Lower lobe of right lung (tissue), 2 donors: Measurements from ENCODE around the gene LMAN2. TPM values are rescaled to one million over a fixed set of nuclear protein-coding genes. Genes with fewer than 3 reads are reported as not detected.

Experiments
- ATAC-seq, 2 donors: fragments of 200-7000 bp; cut with Tn5 transposase; one replicate each; pipeline ENCODE4 v1.9.1; 2020 to 2022; ENCODE audit warnings: mild to moderate bottlenecking in 2 of 2, moderate library complexity in 2 of 2
- DNase-seq: peaks from one replicate; pipeline ENCODE4 v3.0.0-alpha.2; 2020
- H3K27ac ChIP-seq: fragments of 200-600 bp; one replicate; pipeline ENCODE4 v1.8.0; 2022
- H3K27me3 ChIP-seq: fragments of 200-600 bp; one replicate; pipeline ENCODE4 v1.8.0; 2022; ENCODE audit warnings: low read depth
- H3K36me3 ChIP-seq: fragments of 200-600 bp; one replicate; pipeline ENCODE4 v1.8.0; 2022; ENCODE audit warnings: mild to moderate bottlenecking
- H3K4me1 ChIP-seq: fragments of 200-600 bp; one replicate; pipeline ENCODE4 v1.8.0; 2022
- H3K4me3 ChIP-seq: fragments of 200-600 bp; one replicate; pipeline ENCODE4 v1.8.0; 2022; ENCODE audit warnings: mild to moderate bottlenecking
- H3K9me3 ChIP-seq: fragments of 200-600 bp; one replicate; pipeline ENCODE4 v1.8.0; 2022
- intact Hi-C: fragments of 100-400 bp; cut with DNase I; formaldehyde crosslinking; loops from one replicate; pipeline ENCODE4 v1.11.0; 2022
- total RNA-seq: library from RNA; stranded (reverse); fragmentation: NEBNext Ultra II Directional; extraction: Animal tissue kit (Norgen Biotek cat#: 25700); gene quantifications from one replicate; pipeline ENCODE4 v1.2.1, GENCODE V29; 2021
- TF ChIP-seq, protein P1 (sequence below): fragments of 200-600 bp; IDR thresholded peaks from one replicate; pipeline ENCODE4 v1.8.0; 2022; ENCODE audit warnings: antibody characterized with exemption, mild to moderate bottlenecking
- donor health status: DM: no; HTN: yes; CAD: no; lungs with severe emphysema.

LMAN2 gene
- total RNA-seq, 1 donor from 2014 or later = 108 TPM

DNA sequence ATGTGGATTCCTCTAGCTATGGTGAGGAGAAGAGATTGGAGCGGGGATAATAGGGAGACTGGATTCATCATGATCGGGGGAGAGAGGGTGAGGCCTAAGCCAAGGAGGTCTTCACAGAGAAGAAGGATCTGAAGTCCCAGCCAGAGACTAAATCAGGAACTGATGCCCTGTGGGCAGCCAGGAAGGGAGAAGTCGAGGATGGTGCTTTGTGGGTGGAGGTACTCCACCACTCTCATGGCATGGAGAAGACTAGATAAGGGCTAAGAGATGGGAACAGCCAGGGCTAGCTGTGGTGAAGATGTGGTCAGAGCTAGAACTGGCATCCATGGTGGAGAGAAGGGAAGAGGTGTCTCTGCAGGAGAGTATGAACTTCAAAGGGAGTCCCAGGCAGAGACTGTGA lies 3.2 kb upstream of the LMAN2 start:
- H3K27ac ChIP-seq = no peak overlapping the region
- intact Hi-C loops = no loop called here
- H3K36me3 ChIP-seq = peaks cover 3% of the 10 kb centered on the region
- no peak for ATAC-seq
- H3K27me3 ChIP-seq = no peaks in the 10 kb centered on the region
- no peaks in the 10 kb centered on the region for H3K9me3 ChIP-seq
- no peak overlapping the region for H3K4me3 ChIP-seq
- TF ChIP-seq, protein P1, sequence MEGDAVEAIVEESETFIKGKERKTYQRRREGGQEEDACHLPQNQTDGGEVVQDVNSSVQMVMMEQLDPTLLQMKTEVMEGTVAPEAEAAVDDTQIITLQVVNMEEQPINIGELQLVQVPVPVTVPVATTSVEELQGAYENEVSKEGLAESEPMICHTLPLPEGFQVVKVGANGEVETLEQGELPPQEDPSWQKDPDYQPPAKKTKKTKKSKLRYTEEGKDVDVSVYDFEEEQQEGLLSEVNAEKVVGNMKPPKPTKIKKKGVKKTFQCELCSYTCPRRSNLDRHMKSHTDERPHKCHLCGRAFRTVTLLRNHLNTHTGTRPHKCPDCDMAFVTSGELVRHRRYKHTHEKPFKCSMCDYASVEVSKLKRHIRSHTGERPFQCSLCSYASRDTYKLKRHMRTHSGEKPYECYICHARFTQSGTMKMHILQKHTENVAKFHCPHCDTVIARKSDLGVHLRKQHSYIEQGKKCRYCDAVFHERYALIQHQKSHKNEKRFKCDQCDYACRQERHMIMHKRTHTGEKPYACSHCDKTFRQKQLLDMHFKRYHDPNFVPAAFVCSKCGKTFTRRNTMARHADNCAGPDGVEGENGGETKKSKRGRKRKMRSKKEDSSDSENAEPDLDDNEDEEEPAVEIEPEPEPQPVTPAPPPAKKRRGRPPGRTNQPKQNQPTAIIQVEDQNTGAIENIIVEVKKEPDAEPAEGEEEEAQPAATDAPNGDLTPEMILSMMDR = no peak
- DNase-seq = no peak
- peaks cover 35% of the 10 kb centered on the region for H3K4me1 ChIP-seq

DNA sequence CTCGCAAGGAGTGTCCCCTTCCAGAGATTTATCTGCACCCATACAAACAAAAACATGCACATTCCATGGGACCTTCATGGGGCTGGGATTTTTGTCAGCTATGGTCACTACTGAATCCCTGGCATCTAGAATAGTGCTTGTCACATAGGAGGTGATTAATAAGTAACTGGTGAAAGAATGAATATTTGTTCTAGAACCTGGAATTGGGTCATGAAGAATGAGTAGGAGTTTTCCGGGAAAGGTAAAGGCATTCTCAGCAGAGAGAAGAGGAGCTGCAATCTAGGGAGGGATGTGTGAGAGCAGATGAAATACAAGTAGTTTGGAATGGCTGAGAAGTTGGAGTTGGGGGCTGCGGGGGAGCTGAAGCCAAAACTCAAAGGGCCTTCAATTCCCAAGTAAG lies 2.8 kb upstream of the LMAN2 start:
- DNase-seq (no peak), ATAC-seq (no peak)
- peaks cover 39% of the 10 kb centered on the region for H3K4me1 ChIP-seq
- H3K36me3 ChIP-seq = peaks cover 7% of the 10 kb centered on the region
- H3K27me3 ChIP-seq = no peaks in the 10 kb centered on the region
- H3K4me3 ChIP-seq = no peak overlapping the region
- H3K27ac ChIP-seq = no peak overlapping the region
- TF ChIP-seq, protein P1 = no peak
- H3K9me3 ChIP-seq = no peaks in the 10 kb centered on the region
- intact Hi-C loops = no loop called here

DNA sequence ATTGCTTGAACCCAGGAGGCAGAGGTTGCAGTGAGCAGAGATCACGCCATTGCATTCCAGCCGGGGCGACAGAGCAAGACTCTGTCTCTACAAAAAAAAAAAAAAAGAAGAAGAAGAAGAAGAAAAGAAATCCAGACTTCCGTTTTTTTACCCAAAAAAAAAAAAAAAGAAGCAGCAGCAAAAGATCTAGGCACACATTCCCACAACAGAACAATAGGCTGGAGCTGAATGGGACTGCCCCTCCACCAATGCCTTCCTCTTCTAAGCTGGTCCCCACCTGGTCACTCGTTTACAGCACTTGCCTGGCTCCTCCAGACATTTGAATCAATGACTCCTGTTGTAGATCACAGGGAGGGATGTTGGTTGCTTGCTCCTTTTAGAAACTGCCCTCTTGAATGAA lies 1.6 kb upstream of the LMAN2 start:
- Histone ChIP-seq H3K4me1 (peaks cover 37% of the 10 kb centered on the region), H3K36me3 (peaks cover 16% of the 10 kb centered on the region), H3K27ac (no peak overlapping the region), H3K27me3 (no peaks in the 10 kb centered on the region), H3K9me3 (no peaks in the 10 kb centered on the region), H3K4me3 (no peak overlapping the region)
- DNase-seq (no peak), ATAC-seq (no peak)
- intact Hi-C loops = no loop called here
- TF ChIP-seq, protein P1 = no peak

DNA sequence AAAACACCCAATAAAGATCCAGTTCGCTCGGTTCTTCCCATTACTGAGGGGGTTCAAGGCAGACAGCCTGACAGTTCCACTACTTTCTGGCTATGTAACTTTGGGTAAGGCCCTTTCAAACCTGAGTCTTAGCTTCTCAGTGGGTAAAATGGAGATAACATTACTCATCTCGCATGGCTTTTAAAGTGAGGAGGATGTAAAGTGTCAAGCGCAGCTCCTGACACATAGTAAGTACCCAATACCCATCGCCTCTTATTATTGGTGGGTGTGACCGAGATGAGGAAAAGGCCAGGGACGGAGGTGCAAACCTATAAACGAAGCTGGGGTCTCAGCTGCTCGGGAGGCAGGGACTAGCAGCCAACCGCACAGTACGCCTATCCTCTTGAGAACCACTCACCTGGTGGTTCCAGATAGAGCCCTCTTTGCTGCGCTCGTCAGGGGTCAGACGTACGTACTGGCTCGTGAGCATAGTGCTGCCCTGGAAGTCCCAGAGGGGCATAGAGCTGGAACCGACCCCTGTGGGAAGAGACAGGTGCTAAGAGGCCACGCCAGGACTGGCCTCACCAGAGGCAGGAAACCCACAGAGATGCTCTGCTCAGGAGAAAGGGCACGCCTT lies 584 bp downstream of the LMAN2 start:
- no peak for ATAC-seq
- H3K9me3 ChIP-seq = no peaks in the 10 kb centered on the region
- TF ChIP-seq, protein P1 = no peak
- peak overlapping the region; percentile 88 for H3K4me3 ChIP-seq
- peaks cover 43% of the 10 kb centered on the region for H3K4me1 ChIP-seq
- peak; percentile 44 for DNase-seq
- peaks cover 34% of the 10 kb centered on the region for H3K36me3 ChIP-seq
- H3K27ac ChIP-seq = peak overlapping the region; percentile 92
- intact Hi-C loops = no loop called here
- no peaks in the 10 kb centered on the region for H3K27me3 ChIP-seq

DNA sequence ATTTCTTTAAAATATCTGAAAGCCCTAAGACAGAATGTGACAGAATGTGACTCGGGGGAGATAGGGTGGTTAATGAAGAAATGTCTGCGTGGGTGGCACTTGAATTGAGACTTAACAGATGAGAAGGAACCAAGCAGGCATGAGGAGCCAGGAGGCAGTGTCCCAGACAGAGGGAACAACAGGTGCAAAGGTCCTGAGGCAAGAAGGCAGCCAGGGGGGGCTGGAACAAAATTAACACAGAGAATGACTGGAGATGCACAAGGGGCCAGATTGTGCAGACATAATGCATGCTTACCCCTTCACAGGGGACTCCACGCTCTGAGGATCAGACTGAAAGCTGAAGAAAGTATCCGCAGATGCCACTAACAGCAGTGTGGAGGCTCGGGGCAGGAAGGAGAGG lies 1.7 kb downstream of the LMAN2 start:
- Histone ChIP-seq H3K4me1 (peaks cover 43% of the 10 kb centered on the region), H3K9me3 (no peaks in the 10 kb centered on the region), H3K36me3 (peaks cover 42% of the 10 kb centered on the region), H3K27me3 (no peaks in the 10 kb centered on the region), H3K4me3 (peak overlapping the region; percentile 88), H3K27ac (no peak overlapping the region)
- TF ChIP-seq, protein P1 = no peak
- ATAC-seq = no peak
- DNase-seq = no peak
- intact Hi-C loops = no loop called here

DNA sequence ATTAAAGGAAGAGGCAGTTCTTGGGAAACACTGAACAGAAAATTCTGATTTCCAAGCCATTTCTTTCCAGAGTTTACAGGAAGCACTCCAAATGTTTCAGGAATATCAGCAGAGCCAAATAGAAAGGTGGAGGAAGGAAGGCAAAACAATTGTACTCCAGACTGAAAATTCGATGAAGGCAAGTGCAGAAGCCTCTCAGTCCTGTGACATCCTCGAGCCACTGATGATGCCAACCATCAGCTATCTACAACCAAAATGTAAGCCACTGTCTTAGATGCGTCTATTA lies 2.2 kb downstream of the LMAN2 start:
- no peaks in the 10 kb centered on the region for H3K9me3 ChIP-seq
- no peak overlapping the region for H3K27ac ChIP-seq
- DNase-seq = no peak
- no peaks in the 10 kb centered on the region for H3K27me3 ChIP-seq
- H3K4me3 ChIP-seq = no peak overlapping the region
- intact Hi-C loops = no loop called here
- peaks cover 47% of the 10 kb centered on the region for H3K36me3 ChIP-seq
- no peak for ATAC-seq
- TF ChIP-seq, protein P1 = no peak
- peaks cover 43% of the 10 kb centered on the region for H3K4me1 ChIP-seq
